ENCODE results near the gene AKAP13. TPM values are rescaled to one million over a fixed set of nuclear protein-coding genes. Genes with fewer than 3 reads are reported as not detected.

The AKAP13 gene
- total RNA-seq, 1 experiment from 2014 or later = 47.3 TPM

GRCh38 chr15:85507114-85507513 is 126.7 kb downstream of the AKAP13 start:
- H2BK12ac ChIP-seq (ENCODE audit: insufficient read length, low read depth, low read length) = no peak overlapping the region
- Mint-ChIP-seq H3K9me3 (no peaks in the 10 kb centered on the region), H3K27me3 (ENCODE audit: low read depth) (no peaks in the 10 kb centered on the region), H3K4me3 (no peak overlapping the region), H3K36me3 (ENCODE audit: insufficient read depth in 1 of 3, low read depth in 3 of 3) (no peaks in the 10 kb centered on the region), H3K27ac (no peak overlapping the region), H3K4me1 (peaks cover 17 to 20% of the 10 kb centered on the region in 2 experiments)
- no peak overlapping the region for H2AK5ac ChIP-seq (ENCODE audit: insufficient read length, low read length)
- no peaks in the 10 kb centered on the region for H3K79me1 ChIP-seq (ENCODE audit: insufficient read depth, low read depth, low read length, poor library complexity, severe bottlenecking)
- H3K9ac ChIP-seq (ENCODE audit: extremely low read depth, insufficient read length, low read length) = no peak overlapping the region
- no peak overlapping the region for H3K27ac ChIP-seq (ENCODE audit: insufficient read length, low read depth, low read length)
- no peak overlapping the region for H4K91ac ChIP-seq (ENCODE audit: insufficient read length, low read depth, low read length)
- no peak overlapping the region for H3K18ac ChIP-seq (ENCODE audit: insufficient read length, low read depth, low read length)
- H4K5ac ChIP-seq (ENCODE audit: insufficient read length, low read depth, low read length) = no peak overlapping the region
- no peaks in the 10 kb centered on the region; the same call in 1 of the 2 replicates for H3K79me2 ChIP-seq (ENCODE audit: insufficient read depth, low read length)
- DNase-seq = no peak
- H3K4ac ChIP-seq (ENCODE audit: low read depth, low read length) = no peak overlapping the region
- H3K27me3 ChIP-seq (ENCODE audit: insufficient read depth, low read length) = no peaks in the 10 kb centered on the region
- no peak overlapping the region for H2BK5ac ChIP-seq (ENCODE audit: insufficient read length, low read length)
- TF ChIP-seq CTCF (conservative IDR thresholded peaks at IDR 0.05) = no peak
- no peak overlapping the region for H3K4me2 ChIP-seq (ENCODE audit: insufficient read depth, insufficient read length, low read length)
- WGBS (ENCODE audit: extremely low coverage, insufficient read length, low lambda C conversion rate) = no CpG with 5 or more reads among the region's 2 CpGs
- no peaks in the 10 kb centered on the region for H3K23me2 ChIP-seq (ENCODE audit: insufficient read length, low read depth, low read length, poor library complexity, severe bottlenecking)
- H3K4me1 ChIP-seq (ENCODE audit: insufficient read depth, low read length) = peaks cover 2% of the 10 kb centered on the region; the same call in 1 of the 2 replicates
- H2BK20ac ChIP-seq (ENCODE audit: low read depth, low read length, poor library complexity, severe bottlenecking) = no peak overlapping the region
- no peak overlapping the region for H4K8ac ChIP-seq (replicated peaks; ENCODE audit: insufficient read length, low read depth, low read length)
- H3K23ac ChIP-seq (ENCODE audit: insufficient read length, low read depth, low read length) = no peak overlapping the region
- H3K14ac ChIP-seq (ENCODE audit: insufficient read depth, low read length) = no peak overlapping the region
- no peak overlapping the region for H2BK15ac ChIP-seq (ENCODE audit: low read depth, low read length)
- H3K56ac ChIP-seq (ENCODE audit: insufficient read length, low read depth, low read length) = no peak overlapping the region
- H3K9me3 ChIP-seq (ENCODE audit: control insufficient read depth, low read depth, low read length) = no peaks in the 10 kb centered on the region
- H3T11ph ChIP-seq (ENCODE audit: low read length) = no peak overlapping the region
- H2BK120ac ChIP-seq (ENCODE audit: low read depth, low read length, poor library complexity, severe bottlenecking) = no peak overlapping the region
- H4K20me1 ChIP-seq (ENCODE audit: control insufficient read depth, insufficient read depth, insufficient read length) = no peaks in the 10 kb centered on the region
- H2AFZ ChIP-seq (ENCODE audit: low read length) = no peak overlapping the region
